ENCODE data around the gene SLC16A5.
"Not testable (repeated sequence)": the region's sequence is repeated elsewhere in the genome, so short reads cannot be mapped to it uniquely, and the experiment has no call there.

SLC16A5 gene

DNA sequence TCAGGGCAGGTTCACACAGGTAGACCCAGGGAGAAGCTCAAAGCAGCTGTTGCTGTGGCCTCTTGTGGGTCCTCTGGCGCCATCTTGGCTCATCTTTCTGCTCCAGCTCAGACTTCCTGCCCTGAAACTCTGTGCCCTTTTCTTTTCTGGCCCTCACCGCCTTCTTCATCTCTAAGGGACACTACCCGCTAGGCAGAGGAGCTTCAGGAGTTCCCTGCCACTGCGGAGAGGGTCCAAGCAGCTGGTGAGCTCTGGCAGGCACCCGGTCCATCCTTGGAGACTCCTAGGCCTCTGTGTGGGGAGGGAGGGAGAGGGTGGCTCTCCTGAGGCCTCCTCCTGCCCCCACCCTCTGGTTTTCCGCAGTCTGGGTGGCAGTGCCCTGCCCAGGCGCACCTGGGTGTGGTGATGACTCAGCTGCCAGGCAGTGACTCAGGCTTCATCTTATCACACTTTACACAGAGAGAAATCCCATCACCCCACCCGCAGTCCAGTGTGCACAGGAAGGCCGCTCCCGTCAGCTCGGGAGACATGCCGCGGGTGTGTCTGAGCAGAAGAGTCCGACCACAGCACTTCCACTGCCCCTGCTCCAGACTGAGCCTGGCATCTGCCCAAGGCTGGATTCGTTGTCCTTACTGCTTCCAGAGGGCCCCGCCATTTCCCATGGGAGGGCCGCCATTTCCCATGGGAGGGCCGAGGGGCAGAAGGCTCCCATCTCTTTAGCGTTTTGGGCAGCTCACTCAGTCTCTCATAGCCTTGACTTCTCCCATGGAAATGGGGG lies 36.5 kb downstream of the SLC16A5 start:
- H3K27me3 ChIP-seq (ENCODE audit: insufficient read depth, low read length), result no peaks in the 10 kb centered on the region
- no peaks in the 10 kb centered on the region for H3K9me3 ChIP-seq (ENCODE audit: insufficient read depth, low read depth, low read length)
- no peak overlapping the region for H3K9ac ChIP-seq (ENCODE audit: low read depth, low read length)
- H3K27ac ChIP-seq (ENCODE audit: low read length), result no peak overlapping the region
- H3K36me3 ChIP-seq (ENCODE audit: insufficient read depth, low read depth, low read length), result peaks cover 4% of the 10 kb centered on the region
- no peaks in the 10 kb centered on the region for H3K4me1 ChIP-seq (ENCODE audit: insufficient read depth, low read length)
- H3K4me3 ChIP-seq (ENCODE audit: low read length), result no peak overlapping the region

GRCh38 chr17:75124819-75125162 lies 37.0 kb downstream of the SLC16A5 start:
- no peak overlapping the region for H3K4me3 ChIP-seq (ENCODE audit: low read length)
- H3K9me3 ChIP-seq (ENCODE audit: insufficient read depth, low read depth, low read length), result no peaks in the 10 kb centered on the region
- H3K9ac ChIP-seq (ENCODE audit: low read depth, low read length), result no peak overlapping the region
- H3K27me3 ChIP-seq (ENCODE audit: insufficient read depth, low read length), result no peaks in the 10 kb centered on the region
- H3K36me3 ChIP-seq (ENCODE audit: insufficient read depth, low read depth, low read length), result peaks cover 10% of the 10 kb centered on the region
- H3K27ac ChIP-seq (ENCODE audit: low read length), result no peak overlapping the region
- no peaks in the 10 kb centered on the region for H3K4me1 ChIP-seq (ENCODE audit: insufficient read depth, low read length)

GRCh38 chr17:75125984-75126383 lies 38.2 kb downstream of the SLC16A5 start:
- Histone ChIP-seq H3K4me1 (ENCODE audit: insufficient read depth, low read length) (no peaks in the 10 kb centered on the region), H3K36me3 (ENCODE audit: insufficient read depth, low read depth, low read length) (peaks cover 14% of the 10 kb centered on the region), H3K27me3 (ENCODE audit: insufficient read depth, low read length) (no peaks in the 10 kb centered on the region), H3K4me3 (ENCODE audit: low read length) (no peak overlapping the region), H3K27ac (ENCODE audit: low read length) (no peak overlapping the region), H3K9ac (ENCODE audit: low read depth, low read length) (no peak overlapping the region), H3K9me3 (ENCODE audit: insufficient read depth, low read depth, low read length) (no peaks in the 10 kb centered on the region)

GRCh38 chr17:75126954-75127353 lies 39.2 kb downstream of the SLC16A5 start:
- no peaks in the 10 kb centered on the region for H3K9me3 ChIP-seq (ENCODE audit: insufficient read depth, low read depth, low read length)
- no peak overlapping the region for H3K27ac ChIP-seq (ENCODE audit: low read length)
- no peaks in the 10 kb centered on the region for H3K4me1 ChIP-seq (ENCODE audit: insufficient read depth, low read length)
- no peaks in the 10 kb centered on the region for H3K27me3 ChIP-seq (ENCODE audit: insufficient read depth, low read length)
- peaks cover 14% of the 10 kb centered on the region for H3K36me3 ChIP-seq (ENCODE audit: insufficient read depth, low read depth, low read length)
- H3K9ac ChIP-seq (ENCODE audit: low read depth, low read length), result no peak overlapping the region
- no peak overlapping the region for H3K4me3 ChIP-seq (ENCODE audit: low read length)

DNA sequence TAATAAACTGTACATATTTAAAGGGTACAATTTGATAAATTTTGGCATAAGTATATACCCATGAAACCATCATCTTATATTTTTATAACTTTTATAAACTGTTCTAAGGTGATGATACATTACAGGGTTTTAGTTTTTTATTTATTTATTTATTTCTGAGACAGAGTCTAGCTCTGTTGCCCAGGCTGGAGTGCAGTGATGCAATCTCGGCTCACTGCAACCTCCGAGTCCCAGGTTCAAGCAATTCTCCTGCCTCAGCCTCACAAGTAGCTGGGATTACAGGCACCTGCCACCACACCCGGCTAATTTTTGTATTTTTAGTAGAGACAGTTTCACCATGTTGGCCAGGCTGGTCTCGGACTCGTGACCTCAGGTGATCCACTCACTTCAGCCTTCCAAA lies 40.2 kb downstream of the SLC16A5 start:
- H3K4me3 ChIP-seq (ENCODE audit: low read length); H3K4me1 ChIP-seq (ENCODE audit: insufficient read depth, low read length); H3K9me3 ChIP-seq (ENCODE audit: insufficient read depth, low read depth, low read length); H3K9ac ChIP-seq (ENCODE audit: low read depth, low read length); H3K27me3 ChIP-seq (ENCODE audit: insufficient read depth, low read length); H3K27ac ChIP-seq (ENCODE audit: low read length): not testable (repeated sequence)
- H3K36me3 ChIP-seq (ENCODE audit: insufficient read depth, low read depth, low read length), result peaks cover 14% of the 10 kb centered on the region

DNA sequence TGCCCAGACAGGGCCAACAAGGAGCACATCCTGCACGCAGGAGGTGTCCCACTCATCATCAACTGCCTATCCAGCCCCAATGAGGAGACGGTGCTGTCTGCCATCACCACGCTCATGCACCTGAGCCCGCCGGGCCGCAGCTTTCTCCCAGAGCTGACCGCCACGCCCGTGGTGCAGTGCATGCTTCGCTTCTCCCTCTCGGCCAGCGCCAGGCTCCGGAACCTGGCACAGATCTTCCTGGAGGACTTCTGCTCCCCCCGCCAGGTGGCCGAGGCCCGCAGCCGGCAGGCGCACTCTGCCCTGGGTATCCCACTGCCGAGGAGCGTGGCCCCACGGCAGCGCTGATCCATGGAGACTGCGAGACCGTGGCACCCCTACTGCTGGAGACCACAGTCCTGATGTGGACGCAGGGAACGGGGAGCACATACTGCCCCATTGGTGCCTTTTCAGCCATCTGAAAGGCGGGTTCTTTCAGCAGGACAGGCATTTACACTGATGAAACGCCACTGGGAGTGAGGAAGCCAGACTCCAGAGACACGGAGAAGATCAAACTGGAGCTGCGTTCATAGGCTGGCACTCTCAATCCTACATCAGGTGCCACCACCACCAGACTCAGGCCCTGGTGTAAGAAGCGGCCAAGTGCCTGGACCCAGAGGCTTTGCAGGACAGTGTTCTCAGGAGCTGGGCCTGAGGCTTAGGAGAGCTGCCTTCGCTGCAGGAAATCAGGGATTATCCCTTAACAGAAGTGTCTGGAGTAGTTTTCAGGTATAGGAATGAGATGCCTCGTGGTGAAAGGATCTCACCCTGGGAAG lies 41.1 kb downstream of the SLC16A5 start:
- Histone ChIP-seq H3K36me3 (ENCODE audit: insufficient read depth, low read depth, low read length) (peaks cover 14% of the 10 kb centered on the region), H3K9ac (ENCODE audit: low read depth, low read length) (no peak overlapping the region), H3K4me3 (ENCODE audit: low read length) (no peak overlapping the region), H3K9me3 (ENCODE audit: insufficient read depth, low read depth, low read length) (no peaks in the 10 kb centered on the region), H3K27me3 (ENCODE audit: insufficient read depth, low read length) (no peaks in the 10 kb centered on the region), H3K27ac (ENCODE audit: low read length) (no peak overlapping the region), H3K4me1 (ENCODE audit: insufficient read depth, low read length) (no peaks in the 10 kb centered on the region)

DNA sequence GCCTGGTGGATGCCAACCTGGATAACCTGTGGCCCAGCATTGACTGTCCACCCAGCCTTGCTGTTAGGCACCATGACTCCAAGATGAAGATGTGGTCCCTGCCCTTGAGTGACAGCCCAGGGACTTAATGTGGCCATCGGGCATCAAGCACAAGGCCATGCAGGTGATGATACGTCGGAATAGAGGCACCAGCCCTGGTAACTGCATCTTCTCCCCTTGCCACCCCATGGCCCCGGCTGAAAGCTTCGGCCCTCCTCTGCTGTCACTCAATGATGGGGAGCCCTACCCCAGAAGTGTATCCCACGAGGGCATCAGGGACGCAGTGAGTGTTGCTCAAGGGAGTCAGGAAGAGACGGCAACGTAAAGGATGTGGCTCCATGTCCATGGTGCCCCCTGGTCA lies 41.8 kb downstream of the SLC16A5 start:
- Histone ChIP-seq H3K9me3 (ENCODE audit: insufficient read depth, low read depth, low read length) (no peaks in the 10 kb centered on the region), H3K27ac (ENCODE audit: low read length) (no peak overlapping the region), H3K36me3 (ENCODE audit: insufficient read depth, low read depth, low read length) (peaks cover 15% of the 10 kb centered on the region), H3K4me1 (ENCODE audit: insufficient read depth, low read length) (no peaks in the 10 kb centered on the region), H3K9ac (ENCODE audit: low read depth, low read length) (no peak overlapping the region), H3K27me3 (ENCODE audit: insufficient read depth, low read length) (no peaks in the 10 kb centered on the region), H3K4me3 (ENCODE audit: low read length) (no peak overlapping the region)

DNA sequence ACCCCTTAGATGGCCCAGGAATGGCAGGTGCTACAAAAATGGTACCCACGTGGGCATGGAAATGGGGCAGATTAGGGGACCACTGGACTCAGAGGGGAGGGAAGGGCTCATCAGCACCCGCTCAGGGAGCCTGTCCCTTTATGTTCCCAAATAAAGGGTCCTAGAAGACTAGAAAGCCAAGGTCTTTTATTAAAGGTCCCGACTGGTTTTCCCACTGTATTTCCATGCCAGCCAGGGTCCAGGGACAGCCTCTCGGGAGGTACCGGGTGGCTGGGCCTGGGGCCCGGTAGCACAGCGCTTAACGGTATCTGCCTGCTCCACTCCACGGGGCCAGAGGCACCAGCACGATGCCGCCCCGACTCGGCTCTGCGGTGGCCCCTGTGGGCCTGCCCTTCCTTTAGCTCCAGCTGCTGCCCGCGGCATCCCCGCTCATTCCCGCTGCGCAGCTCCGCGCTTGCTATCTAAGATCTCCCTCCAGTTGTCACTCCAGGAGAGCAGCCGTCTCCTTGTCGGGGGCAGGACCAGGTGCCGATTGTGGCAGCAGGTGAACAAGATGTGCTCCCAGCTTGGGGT lies 42.4 kb downstream of the SLC16A5 start:
- Histone ChIP-seq H3K36me3 (ENCODE audit: insufficient read depth, low read depth, low read length) (peaks cover 20% of the 10 kb centered on the region), H3K27me3 (ENCODE audit: insufficient read depth, low read length) (no peaks in the 10 kb centered on the region), H3K9me3 (ENCODE audit: insufficient read depth, low read depth, low read length) (no peaks in the 10 kb centered on the region), H3K4me1 (ENCODE audit: insufficient read depth, low read length) (no peaks in the 10 kb centered on the region), H3K27ac (ENCODE audit: low read length) (no peak overlapping the region), H3K4me3 (ENCODE audit: low read length) (peak overlapping the region; percentile 86), H3K9ac (ENCODE audit: low read depth, low read length) (peak overlapping the region; percentile 95; the same call in 1 of the 2 replicates)

- Histone ChIP-seq H3K36me3 (ENCODE audit: insufficient read depth, low read depth, low read length) (peaks cover 27% of the 10 kb centered on the region), H3K4me3 (ENCODE audit: low read length) (peak overlapping the region; percentile 86), H3K27me3 (ENCODE audit: insufficient read depth, low read length) (no peaks in the 10 kb centered on the region), H3K4me1 (ENCODE audit: insufficient read depth, low read length) (no peaks in the 10 kb centered on the region), H3K27ac (ENCODE audit: low read length) (peak overlapping the region; percentile 72), H3K9me3 (ENCODE audit: insufficient read depth, low read depth, low read length) (no peaks in the 10 kb centered on the region), H3K9ac (ENCODE audit: low read depth, low read length) (peak overlapping the region; percentile 95)
Observed at GRCh38 chr17:75130632-75131277, 43.0 kb downstream of the SLC16A5 start.

- H3K4me1 ChIP-seq (ENCODE audit: insufficient read depth, low read length), result no peaks in the 10 kb centered on the region
- H3K27ac ChIP-seq (ENCODE audit: low read length), result peak within 1 kb of the TSS; percentile 72
- H3K9ac ChIP-seq (ENCODE audit: low read depth, low read length), result peak within 1 kb of the TSS; percentile 95
- H3K9me3 ChIP-seq (ENCODE audit: insufficient read depth, low read depth, low read length), result no peaks in the 10 kb centered on the region
- peak within 1 kb of the TSS; percentile 86 for H3K4me3 ChIP-seq (ENCODE audit: low read length)
- H3K27me3 ChIP-seq (ENCODE audit: insufficient read depth, low read length), result no peaks in the 10 kb centered on the region
- H3K36me3 ChIP-seq (ENCODE audit: insufficient read depth, low read depth, low read length), result peaks cover 33% of the 10 kb centered on the region
Observed at GRCh38 chr17:75131278-75132017, 43.7 kb downstream of the SLC16A5 start, which contains the start of gene NT5C. Gene NT5C, minus strand, starts transcription at chr17:75131742. Its CDS starts 35 bp downstream, at chr17:75131707.
